ENCODE measurements around the gene IER3IP1.
"Not testable (repeated sequence)": the region's sequence is repeated elsewhere in the genome, so short reads cannot be mapped to it uniquely, and the experiment has no call there.

The IER3IP1 gene

DNA sequence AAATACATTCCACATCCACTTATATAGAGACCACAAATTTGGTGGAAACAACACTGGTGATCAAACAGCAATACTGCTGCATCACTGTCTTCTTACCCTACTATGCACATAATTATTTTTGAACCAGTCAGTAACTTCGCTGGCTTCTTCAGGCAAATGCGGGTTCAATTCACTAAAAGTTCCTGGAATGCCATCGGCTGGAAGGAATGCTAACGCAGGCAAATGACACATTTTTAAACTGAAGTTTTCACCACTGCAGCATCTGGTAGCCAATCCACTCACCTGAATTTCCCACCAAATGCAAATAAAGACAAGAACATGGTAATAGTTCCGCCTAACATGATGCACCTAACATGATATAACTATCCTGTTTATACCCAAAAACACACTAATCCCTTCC lies 15.9 kb downstream of the IER3IP1 start:
- DNase-seq (ENCODE audit: low read depth in 2 of 2) = no peak

DNA sequence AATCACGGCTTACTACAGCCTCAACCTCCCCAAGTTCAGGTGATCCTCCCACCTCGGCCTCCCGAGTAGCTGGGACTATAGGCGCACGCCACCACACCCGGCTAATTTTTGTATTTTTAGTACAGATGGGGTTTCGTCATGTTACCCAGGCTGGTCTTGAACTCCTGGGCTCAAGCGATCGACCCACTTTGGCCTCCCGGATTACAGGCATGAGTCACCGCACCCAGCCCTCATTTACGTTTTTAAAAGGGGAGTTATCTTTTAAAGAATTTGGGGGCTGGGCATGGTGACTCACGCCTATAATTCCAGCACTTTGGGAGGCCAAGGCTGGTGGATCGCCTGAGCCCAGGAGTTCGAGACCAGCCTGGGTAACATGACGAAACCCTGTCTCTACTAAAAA lies 17.8 kb downstream of the IER3IP1 start:
- not testable (repeated sequence) for DNase-seq (ENCODE audit: low read depth in 2 of 2)

DNA sequence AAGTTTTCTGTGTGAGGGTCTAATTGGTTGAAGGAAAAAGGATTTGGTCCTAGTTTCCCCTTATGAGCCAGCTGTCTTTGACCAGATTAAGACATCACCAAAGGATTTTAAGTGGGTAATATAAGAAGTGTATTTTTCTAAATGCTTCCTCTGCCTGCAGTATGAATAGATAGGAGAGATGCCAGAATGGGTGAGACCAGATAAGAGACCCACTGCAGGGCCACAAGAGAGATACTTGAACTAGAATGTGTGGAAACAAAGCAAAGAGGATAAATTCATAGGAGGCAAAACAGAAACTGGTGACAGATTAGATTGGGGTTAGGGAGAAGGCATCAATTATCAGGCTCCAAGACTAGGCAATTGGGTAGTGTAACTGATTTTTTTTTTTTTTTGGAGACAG lies 24.7 kb downstream of the IER3IP1 start:
- DNase-seq (ENCODE audit: low read depth in 2 of 2) = no peak

DNA sequence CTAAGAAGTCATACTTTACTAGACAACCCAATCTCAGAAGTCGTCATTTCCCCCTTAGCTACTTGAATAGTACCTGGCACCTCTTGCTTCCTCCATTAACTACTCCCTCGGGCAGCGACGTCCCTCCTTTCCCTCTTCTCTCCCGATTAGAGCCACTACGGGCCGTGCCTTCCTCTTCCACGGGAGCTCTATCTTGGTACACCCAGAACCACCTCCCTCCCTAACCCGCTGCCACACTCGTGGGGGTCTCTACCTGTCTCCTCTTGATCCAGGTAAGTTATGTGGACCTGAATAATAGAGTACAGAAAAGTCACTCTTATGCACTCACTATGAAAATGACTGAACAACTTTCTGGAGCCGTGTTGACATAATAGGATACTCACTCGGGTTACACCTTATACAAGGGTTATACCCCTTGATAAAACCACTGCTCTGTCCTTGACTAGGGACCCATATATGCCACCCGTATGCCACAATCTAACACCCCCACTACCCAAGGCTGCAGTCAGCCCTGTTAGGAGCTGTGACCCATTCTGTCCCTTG lies 25.3 kb downstream of the IER3IP1 start:
- DNase-seq (ENCODE audit: low read depth in 2 of 2) = no peak

DNA sequence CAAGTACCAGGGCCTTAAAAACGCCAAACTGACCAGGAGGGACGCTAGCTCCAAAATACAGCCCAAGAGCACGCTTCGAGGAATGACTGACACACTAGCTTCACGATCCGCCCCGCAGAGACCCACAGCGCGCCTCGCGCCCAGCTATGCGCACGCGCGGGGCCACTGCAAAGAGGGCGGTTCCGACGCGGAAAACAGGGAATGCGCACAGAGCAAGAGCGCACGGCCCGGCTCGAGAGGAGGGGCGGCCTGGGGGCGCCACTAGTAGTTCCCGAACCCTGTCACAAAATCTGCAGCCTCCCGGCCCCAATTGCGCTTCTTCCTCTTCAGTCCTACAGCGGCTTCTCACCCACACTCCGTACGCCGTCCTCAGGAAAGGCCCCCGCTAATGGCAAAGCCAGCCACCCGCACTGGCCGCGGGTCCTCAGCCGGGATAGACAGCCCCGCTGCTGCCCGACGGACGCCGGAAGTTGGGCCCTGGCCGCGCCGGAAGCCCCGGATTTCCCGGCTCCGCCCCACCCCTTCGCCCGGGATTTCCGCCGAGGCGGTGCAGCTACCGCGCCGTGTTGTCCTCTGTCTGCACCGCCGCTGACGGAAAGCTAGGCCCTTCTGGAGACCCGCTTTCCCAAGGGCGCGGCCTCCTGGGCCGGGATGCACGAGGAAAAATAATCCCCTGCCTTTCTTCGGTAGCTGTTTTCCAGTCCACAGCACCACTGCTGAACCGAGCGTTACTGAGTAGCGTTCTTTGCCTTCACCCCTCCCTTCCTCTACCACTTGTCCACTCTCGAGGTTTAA lies 25.9 kb downstream of the IER3IP1 start, which contains the start of gene HDHD2:
Gene HDHD2 (minus strand): TSS at position 472 of the 795 bp plus-strand sequence. CDS start 14,061 bp downstream, outside the sequence.
- peak; percentile 21 to 32 for DNase-seq (ENCODE audit: low read depth in 2 of 2)

DNA sequence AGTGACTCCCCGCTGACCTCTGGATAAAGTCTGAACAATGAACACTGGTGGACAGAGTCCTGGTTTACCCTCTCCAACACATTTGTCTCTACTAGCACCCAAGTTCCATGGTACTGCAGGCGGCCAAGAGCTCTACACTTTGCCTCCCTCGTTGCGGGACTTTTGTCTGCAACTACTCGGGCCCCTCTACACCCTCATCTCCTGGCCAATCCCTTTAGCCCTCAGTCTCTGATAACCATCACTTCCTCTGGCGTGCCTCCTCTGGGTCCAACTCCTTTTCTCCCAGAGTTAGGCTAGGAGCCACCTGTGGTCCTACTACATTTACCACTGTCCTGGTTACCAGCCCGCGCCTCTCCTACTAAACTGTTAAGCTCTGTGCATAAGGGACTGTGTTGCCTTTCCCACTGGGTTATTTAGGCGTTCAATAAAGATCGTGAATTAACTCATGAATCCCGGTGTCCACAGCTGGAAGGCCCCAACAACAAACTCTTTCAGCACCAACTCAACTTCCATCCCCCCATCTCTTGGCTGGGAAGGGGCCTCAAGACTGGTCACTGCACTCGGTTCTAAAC lies 26.6 kb downstream of the IER3IP1 start:
- no peak for DNase-seq (ENCODE audit: low read depth in 2 of 2)

DNA sequence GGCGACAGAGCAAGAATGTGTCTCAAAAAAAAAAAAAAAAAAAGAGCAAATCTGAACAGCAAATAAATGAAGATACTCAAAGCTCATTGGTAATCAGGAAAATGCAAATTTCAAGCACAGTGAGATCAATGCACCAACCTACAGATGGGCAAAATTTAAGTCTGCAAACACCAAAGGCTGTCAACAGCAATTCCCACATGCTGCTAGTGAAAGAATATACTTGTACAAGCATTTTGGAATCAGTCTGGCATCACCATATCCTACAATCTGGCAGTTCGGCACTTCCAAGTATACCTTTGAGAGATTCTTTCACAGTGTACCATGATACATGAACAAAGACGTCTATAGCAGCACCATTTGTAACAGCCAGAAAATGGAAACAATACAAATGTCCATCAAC lies 30.0 kb downstream of the IER3IP1 start:
- DNase-seq (ENCODE audit: low read depth in 2 of 2) = no peak

DNA sequence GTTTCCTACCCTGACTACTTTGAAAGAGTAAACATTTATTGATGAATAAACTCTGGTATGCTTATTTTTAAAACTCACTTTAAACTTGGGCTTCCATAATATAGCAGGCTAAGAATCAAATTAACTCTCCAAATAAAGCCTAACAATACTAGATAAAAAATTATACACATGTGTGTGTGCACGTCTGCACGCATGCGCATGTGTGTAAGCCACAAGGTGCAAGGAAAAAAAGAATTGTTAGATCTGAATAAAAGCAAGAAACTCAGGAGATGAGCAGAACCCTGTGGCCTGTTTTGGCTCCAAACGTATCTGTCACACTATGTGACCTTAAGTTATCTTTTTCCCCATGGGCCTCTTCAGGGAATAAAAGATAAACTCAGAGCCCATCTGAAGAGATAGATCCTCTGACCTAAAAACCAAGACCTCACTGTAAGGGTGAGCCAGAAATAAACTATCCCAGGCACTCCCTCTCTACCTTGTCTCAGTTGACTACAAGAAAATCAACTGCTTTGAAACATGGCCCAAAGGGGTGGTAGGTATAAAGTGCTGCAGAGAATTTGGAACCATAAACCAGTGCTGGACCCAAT lies 32.2 kb downstream of the IER3IP1 start:
- DNase-seq (ENCODE audit: low read depth in 2 of 2) = no peak

DNA sequence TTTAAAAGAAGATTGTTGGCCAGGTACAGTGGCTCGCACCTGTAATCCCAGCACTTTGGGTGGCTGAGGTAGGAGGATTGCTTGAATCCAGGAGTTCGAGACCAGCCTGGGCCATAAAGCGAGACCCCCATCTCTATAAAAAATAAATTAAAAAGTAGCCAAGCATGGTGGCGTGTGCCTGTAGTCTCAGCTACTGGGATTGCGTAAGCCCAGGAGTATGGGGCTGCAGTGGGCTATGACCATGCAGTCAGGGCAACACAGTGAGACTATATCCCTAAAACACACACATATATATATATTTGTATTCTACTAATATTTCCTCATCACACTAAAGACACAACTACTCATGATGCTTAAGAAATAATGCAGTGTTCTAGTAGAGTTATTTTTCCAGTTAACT lies 33.0 kb downstream of the IER3IP1 start:
- DNase-seq (ENCODE audit: low read depth in 2 of 2) = no peak

DNA sequence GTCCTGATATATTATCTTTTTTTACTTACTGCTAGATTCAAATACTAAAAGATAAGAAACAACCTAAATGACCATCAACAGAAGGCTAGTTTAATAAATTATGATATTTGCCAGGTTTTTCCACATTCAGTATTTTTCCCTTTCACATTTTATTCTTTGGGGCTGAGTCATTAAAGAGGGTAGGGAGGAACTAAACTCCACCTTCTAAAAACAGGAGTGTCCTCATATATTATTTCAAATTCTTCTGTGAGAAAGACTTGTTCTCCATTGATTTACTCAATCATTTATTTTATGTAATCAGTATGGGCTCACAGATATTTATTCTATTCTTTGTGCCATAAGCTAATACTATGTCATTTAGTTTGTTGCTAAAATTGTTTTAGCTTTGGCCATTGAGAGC lies 34.9 kb downstream of the IER3IP1 start:
- DNase-seq (ENCODE audit: low read depth in 2 of 2) = no peak

DNA sequence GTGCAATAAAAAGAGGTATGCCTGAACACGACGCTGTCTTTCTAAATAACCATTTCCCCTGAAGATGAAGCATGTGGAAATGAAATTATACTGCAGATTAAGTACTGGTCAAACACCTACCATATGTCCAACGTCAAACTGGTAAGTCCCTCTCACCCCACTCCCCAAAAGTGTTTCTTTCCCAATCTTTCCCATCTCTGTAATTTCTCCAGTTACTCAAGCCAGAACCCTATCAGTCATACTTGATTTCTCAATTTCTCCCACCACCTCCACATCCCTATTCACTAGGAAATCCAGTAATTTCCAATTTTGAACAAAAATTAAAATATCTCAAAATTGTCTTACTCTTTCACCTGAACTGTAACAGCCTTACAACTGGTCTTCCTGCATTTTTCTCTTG lies 55.0 kb downstream of the IER3IP1 start:
- no peak for DNase-seq (ENCODE audit: low read depth in 2 of 2)

DNA sequence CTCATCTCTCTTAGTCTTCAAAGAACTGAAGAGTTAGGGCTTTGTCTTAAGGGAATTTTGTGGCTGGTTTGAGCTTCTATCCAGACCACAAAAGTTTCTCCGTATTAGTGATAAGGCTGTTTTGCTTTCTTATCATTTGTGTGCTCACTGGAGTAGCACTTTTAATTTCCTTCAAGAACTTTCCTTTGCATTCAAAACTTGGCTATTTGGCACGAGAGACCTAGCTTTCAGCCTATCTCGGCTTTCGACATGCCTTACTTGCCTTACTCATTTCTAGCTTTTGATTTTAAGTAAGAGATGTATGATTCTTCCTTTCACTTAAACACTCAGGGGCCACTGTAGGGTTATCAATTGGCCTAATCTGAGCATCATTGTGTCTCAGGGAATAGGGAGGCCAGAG lies 55.7 kb downstream of the IER3IP1 start:
- DNase-seq (ENCODE audit: low read depth in 2 of 2) = no peak

DNA sequence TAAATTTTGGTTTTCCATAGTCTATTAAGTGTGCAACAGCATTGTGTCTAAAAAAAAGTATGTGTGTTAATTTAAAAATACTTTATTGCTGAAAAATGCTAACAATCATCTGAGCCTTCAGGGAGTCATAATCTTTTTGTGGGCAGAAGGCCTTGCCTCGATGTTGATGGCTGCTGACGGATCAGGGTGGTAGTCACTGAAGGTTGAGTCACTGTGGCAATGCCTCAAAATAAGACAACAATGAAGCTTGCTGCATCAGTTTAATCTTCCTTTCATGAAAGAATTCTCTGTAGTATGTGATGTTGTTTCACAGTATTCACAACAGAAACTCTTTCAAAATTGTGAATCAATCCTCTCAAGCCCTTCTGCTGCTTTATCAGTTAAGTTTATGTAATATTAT lies 57.2 kb downstream of the IER3IP1 start:
- DNase-seq (ENCODE audit: low read depth in 2 of 2) = no peak

DNA sequence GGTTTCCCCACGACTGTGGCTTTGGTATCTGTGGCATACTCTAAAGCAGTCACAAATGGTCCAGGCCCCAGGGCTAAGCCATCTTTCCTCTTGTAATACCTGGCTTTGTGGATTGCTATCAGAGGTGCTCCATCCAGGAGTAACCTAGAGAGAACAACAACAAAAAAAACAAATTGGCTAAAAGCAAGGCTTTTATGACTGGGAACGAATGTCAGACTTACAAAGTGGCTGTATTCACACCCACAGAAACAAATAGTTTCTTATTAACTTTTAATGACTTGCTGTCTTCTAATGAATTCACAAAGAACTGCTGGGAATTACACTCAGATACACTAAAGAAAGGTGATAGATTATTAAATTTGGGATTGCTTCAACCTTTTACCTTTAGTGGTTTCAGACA lies 61.0 kb downstream of the IER3IP1 start:
- DNase-seq (ENCODE audit: low read depth in 2 of 2) = no peak

DNA sequence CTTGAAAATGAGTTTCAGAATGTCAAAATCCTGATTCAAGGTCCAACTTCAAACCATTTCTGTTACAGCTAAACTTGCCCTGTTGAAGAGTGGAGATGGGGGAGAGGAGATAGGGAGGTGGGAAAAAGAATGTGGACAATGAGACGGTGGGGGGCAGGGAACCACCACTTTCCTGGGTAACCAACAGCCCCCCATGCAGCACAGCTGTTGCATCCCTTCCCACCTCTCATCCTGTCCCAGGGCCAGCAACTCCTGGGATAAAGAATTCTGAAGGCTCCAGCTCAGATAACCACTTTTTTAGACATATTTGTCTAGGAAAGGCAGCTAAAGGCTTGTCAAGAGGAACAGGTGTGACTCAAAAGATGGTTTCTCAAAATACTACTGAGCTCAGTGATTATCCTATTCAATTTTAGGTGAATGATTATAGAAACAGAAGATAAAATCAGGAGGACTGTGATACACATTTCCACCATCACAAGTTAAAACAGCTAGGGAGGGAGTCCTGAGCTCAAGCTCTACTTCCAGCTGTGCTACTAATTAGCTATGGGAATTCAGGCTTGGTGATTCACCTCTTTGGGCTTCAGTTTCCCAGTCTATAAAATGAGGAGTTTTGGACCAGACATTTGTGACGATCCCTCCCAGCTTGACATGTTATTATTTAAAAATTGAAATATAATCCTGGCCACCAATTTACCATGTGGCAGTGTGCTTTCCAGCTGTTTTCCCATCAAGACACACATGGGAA lies 62.2 kb downstream of the IER3IP1 start:
- DNase-seq (ENCODE audit: low read depth in 2 of 2) = peak in 1 of 2 experiments; percentile 13

DNA sequence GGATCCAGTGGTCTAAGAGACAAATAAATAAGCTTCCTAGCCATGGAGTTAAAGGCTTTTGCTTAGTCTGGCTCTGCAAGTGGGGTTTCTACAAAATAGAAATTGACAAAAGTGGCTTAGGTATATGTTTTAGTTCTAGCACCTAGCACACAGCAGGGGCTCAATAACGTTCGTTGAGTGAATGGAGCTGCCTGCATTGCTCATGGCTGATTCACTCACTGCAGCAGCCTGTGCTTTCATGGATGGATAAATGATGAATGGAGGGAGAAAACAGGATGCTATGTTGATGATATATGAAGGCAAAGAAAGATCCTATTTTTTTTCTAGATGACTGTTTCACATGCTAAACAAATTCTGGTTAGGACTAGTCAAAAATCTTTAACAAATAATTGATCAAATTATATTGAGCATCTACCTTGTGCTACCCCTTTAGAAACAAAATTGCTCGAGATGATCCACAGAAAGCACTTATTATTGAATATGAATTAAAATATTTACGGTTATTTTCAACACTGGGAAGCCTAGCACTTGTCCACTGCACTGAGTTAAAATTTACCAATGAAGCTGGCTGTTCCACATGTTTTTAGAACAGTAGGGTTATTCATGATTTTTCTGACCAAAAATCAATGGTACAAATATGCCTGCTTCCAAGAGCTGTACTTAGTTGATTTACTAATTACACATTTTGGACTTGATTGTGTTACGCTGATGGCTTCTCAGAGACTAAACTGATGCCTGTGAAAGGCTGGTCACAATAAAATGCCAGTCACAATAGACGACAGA lies 65.5 kb downstream of the IER3IP1 start:
- DNase-seq (ENCODE audit: low read depth in 2 of 2) = no peak

DNA sequence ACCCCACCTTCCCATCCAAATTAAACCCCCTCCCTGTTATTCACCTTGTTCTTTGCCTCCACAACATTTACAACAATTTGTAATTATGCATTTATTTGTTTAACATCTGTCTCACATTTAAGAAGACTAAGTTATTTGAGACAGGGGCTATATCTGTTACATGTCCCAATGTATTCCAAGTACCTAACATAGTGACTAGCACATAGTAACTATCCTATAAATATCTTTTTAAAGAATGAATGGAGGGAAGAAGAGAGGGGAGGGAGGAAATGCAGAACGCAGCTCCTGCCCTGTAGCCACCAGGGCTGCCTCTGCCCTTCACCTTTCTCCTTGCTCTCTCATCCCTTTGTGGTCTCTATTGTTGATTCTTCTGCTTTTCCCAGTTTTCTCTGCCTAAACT lies 66.4 kb downstream of the IER3IP1 start:
- DNase-seq (ENCODE audit: low read depth in 2 of 2) = no peak

DNA sequence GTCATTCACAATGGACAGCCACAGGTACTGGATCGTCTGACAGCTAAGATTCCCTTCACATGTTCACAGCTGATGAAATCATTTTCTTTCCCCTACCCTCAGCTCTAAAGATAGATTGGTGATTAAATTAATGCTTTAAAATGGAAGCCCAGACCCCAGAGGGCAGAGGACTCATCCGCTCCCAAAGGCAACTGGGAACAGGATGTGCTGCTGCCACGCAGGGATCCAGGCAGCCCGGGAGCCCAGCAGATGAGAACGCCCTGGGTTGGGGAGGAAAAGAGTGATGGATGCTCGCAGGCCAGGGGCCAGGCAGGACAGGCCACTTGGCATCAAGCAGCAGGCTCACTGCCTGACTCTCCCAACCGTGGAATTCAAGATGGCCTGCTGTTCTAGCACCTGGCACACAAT lies 67.2 kb downstream of the IER3IP1 start:
- DNase-seq (ENCODE audit: low read depth in 2 of 2) = no peak

DNA sequence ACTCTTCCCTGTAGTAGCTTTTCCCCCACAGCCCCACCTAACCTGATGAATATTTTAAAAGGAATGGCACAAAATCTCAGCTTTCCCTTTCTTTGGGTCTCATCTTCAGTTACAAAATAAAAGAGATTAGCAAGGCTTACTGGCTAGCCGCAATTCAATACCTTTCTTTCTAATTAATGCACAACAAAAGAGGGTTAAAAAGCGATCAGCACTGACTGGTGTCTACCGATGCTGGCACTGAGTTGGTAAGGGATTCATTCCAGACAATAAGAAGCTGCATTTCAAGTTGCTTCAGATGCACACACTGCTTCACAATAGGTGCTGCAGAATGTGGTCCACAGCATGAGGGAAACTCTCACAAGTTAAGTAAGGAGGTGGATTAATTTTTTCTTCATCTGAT lies 67.8 kb downstream of the IER3IP1 start:
- DNase-seq (ENCODE audit: low read depth in 2 of 2) = no peak
